Ramos (cell line): ENCODE measurements around the gene MINDY4.

Source experiments
- in situ Hi-C: fragments of 300-500 bp; cut with MboI; formaldehyde crosslinking; loops from one replicate; pipeline ENCODE4 v1.14.3; 2022; ENCODE audit warnings: low sequenced_read_pairs; ENCODE audit not compliant: unreplicated experiment

Gene MINDY4

DNA sequence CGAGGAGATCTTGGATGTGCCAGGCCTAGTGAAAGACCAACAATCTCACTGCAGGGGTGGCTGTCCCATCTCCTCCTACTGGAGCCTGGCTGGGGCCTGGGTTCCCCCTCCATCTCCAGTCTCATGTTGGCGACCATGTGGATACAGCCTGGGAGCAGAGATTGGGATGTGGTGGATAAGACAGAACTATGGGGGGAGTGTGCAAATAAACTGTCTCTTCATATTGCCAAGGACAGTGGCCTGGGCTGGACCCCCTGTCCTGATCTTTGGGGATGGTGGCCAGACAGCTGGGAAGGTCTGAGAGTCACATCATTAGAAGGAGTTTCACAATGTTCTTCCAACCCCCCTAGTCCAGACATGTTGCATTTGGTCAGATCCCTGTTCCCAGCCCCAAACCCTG lies 5.8 kb upstream of the MINDY4 start:
- in situ Hi-C loops, result no loop called here

DNA sequence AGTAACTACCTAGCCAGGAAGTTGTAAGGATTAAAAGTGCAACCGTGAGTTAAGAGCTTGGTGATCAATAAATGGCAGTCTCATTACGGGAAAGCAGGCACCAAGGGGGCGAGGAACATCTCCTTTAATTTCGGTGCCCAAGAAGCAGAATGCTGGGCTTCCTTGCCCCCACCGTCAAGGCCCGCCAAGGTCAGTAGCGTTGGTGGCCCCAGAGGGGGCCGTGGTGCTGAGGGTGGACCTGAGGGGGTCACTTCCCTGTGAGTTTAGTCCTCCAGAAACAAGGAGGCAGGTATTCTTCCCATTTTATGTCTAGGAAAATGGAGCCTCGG lies 408 bp upstream of the MINDY4 start:
- in situ Hi-C loops, result no loop called here

DNA sequence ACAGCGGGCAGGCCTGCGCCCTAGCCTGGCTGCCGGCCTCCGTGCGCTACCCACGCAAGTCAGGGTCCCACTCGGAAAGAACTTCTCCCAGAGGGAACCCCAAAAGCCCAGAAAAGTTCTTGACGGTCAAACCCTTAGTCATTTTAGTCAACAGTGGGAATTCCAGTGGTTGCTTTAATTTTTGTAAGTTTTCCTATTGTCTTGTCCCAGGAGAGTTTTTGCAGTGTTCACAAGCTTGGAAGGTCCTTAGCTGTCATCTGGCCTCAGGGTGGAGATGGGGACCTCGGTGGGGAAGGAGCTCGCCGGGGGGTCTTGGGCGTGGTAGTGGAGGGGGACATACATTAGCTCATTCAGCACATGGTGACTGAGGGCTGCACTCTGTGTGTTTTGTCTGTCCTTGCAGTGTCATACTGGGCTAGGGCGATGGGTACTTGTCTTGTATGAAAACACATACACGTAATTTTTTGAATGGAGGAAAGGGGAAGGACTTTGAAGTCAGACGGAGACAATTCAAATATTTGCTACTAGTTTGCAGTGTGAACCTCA lies 736 bp downstream of the MINDY4 start:
- in situ Hi-C loops, result no loop called here

DNA sequence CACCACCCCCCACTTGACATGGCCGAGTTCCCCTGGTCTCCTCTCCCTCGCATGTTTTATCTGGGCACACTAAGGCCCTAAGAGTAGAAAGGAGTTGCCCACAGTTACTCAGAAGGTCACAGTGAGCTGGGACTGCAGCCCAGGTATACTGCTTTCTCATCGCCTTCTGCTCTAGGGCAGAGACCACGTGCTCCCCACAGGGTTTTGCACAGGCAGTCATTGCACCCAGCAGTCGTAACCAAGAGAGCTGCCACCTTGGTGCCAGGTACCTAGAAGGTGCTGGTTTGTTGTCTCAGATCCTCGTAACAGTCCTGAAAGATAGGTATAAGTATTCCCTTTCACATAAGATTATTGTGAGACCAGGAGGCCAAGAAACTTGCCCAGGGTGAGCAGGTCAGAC lies 1.8 kb downstream of the MINDY4 start:
- in situ Hi-C loops, result no loop called here

DNA sequence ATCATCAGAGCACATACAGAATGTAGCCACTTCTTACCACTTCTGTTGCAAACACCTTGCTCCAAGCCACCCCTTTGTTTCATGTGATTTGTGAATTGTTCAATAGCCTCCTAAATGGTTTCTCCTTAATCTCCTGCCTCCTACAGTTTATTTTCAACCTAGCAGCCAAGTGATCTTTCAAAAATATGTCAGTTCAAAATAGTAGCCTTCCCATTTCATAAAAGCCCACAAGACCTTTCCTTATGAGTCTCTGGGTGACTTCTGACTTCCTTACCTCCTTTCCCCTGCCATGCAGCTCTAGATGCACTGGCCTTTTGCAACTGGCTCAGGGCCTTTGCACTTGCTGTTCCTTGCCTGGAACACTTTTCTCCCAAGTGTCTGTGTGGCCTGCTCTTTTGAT lies 4.8 kb downstream of the MINDY4 start:
- in situ Hi-C loops, result no loop called here

DNA sequence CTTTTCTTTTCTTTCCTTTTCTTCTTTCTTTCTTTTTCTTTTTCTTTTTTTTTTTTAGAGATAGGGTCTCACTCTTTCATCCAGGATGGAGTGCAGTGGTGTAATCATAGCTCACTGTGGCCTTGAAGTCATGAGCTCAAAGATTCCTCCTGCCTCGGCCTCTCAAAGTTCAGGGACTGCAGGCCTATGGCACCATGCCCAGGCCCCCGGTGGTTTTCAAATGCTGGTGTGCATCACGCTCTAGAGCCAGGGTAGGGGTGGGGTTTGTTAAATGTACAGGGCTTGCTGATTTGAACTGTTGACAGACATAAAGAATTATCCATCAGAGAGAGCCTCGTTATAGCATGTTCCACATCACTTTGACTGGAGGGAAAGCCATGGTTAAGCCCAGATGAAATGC lies 5.8 kb downstream of the MINDY4 start:
- in situ Hi-C loops, result no loop called here

DNA sequence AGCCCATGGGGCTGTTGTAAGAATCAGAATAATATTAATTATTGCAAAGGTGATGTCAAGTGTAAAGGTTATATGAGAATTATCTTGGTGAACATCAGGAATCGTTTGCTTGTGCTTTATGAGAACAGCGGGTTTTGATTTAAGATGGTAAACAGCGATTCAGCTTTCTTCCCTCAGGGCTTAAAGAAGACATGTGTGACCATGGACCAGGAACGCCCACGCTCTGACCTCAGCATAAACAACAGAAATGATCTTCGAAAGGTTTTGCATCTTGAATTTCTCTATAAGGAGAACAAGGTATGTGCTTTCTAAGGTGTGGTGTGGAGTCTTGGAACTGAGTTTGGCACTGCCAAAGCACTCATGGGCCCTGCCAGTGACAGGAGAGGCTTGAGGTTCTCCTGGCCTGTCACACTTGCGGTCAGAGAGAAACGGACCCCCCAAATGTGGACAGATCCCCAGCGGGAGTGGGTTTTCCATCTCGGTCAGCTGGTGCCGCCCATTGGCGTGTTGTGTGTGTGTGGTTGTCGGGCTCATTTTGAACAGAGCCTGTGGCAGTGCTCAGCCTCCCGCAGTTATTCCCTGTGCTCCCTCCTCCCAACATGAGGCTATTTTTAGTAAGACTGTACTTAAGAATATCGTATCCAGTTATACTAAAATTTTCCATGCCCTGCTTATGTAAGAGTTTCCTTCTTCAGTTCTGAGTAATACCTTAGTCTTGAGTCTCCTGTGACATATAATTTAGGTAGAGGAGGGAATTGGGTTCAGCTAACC lies 7.2 kb downstream of the MINDY4 start:
- in situ Hi-C loops, result no loop called here

DNA sequence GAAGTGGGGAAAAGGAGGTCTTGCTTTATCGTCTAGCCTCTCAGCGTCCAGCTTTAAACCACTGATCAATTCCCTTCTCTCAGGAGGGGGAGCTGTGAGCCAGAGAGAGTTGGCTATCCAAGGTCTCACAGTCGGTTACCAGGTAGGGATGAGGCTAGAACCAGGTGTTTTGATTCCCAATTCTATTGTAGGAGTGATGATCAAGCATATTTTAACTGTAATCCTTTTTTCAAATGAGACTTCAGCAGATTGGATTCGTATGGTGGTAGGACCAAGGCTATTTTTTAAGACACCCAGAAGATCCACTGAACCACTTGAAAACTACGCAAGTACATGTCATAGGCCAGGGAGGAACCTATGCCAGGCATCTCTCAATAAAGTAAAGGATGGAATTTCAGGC lies 8.4 kb downstream of the MINDY4 start:
- in situ Hi-C loops, result no loop called here

DNA sequence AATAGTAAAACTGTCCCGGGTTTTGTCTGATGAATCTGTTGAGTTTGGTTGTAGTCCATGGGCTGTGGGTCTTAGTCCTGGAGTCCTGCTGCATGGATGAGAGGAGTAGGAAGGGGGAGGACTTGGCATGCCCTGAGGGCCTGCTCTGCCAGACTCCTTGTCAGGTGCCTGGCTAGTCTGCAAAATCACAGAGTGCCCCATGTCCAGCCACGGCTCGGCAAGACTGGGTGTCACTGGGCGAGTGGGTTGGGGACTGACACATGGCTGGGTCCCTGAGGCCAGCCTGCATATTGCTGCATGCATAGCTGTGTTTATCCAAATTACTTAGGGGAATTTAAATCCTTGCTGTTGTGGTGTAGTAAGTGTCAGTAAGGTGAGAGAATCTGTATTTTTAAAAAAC lies 9.7 kb downstream of the MINDY4 start:
- in situ Hi-C loops, result no loop called here

DNA sequence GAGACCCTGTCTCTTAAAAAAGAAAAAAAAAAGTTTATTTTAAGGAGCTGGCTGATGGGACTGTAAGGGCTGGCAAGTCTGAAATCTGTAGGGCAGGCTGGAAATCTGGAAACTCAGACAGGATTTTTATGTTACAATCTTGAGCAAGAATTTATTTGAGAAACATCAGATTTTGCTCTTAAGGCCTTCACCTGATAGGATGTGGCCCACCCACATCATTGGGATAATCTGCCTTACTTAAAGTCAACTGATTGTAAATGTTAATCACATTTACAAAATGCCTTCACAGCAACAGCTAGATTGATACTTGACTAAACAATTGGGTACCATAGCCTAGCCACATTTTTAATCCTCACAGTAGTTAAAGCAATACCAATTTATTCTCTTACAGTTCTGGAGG lies 11.5 kb downstream of the MINDY4 start:
- in situ Hi-C loops, result no loop called here

DNA sequence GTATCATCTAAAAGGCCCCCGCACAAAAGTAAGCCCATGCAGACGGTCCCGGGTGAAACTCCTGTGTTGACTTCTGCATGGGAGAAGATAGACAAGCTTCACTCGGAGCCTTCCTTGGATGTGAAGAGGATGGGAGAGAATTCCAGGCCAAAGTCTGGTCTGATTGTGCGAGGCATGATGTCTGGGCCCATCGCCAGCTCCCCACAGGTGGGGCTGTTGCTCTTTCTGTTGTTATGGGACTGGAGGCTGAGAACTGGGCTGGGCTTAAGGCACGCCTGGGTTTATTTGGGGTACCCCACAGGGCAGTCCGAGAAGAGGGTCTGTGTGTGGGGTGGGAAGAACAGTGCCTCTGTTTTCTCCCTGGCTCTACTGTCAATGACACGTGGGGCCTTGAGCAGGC lies 14.6 kb downstream of the MINDY4 start:
- in situ Hi-C loops, result no loop called here

DNA sequence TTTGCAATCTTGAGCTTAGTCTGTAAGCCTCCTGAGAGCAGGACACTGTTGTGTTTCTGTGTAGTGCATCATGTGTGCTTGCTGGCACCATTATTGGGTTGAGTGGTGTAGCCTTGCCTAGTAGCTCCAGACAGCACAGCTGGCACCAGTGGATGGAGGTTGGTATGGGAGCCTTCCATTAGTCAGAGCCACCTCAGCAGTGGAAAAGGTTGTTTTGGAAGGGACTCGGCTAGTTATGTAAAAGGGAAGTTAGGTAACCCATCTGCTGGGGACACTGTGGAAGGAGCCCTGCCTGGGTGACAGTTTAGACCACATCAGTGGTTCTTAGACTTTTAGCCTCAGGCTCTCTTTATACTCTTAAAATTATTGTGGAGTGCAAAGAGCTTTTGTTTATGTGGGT lies 16.3 kb downstream of the MINDY4 start:
- in situ Hi-C loops, result no loop called here

DNA sequence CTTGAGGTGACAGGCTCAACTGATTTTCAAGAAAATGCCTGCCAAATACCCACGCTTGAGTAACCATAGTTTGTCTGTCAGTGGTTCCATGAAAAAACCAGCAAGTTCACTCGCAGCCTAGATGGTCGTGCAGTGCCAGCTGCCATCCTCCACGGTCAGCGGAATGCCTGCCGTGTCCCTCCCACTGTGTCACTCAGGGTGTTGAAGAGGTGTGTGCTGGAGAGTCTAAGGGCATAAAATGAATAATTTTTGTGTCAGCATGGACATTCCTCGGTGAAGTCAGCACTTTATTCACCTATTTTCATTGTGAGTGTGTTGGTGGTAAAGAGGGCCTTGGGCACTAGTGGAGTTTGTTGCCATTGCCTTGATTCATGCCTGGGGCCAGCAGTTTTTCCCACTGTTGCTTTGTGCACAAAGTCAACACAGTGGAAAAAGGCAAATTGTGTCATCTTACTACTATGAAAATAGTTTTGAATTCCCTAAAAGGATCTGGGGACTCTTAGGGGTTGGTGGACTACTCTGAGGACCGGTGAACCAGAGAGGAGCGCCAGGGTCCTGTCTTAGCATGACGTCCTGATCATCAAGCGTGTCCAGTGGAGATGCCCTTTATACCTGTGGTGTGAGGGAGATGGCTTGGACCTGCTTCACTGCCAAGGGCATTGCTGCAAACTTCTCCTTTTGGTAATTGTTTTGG lies 17.6 kb downstream of the MINDY4 start:
- in situ Hi-C loops, result no loop called here

DNA sequence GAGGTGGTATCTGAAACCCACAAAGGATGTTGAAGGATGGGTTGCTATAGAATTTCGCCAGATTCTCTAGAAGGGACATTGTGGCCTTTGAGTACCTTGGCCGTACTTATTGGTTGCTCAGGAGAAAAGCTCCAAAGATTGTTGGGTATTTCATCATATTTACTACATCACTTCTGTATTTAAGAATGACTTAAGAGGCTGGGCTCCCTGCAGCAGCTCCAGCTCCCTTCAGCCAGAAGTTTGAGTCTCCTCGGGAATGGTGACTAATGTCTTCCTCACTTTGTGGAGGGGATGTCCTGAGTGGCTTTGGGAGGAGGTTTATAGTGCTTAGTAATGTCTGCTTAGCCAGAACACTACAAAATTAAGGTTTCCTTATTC lies 18.1 kb downstream of the MINDY4 start:
- in situ Hi-C loops, result no loop called here

DNA sequence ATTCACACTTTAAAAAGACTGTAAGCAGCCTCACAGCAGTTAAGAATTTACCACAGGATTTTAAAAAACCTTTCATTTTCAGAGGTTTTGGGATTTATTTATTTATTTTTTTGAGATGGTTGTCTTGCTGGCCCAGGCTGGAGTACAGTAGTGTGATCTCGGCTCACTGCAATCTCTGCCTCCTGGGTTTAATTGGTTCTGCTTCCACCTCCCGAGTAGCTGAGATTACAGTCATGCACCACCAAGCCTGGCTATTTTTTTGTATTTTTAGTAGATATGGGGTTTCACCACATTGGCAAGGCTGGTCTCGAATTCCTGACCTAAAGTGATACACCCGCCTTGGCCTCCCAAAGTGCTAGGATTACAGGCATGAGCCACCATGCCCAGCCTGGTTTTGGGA lies 19.1 kb downstream of the MINDY4 start:
- in situ Hi-C loops, result no loop called here

DNA sequence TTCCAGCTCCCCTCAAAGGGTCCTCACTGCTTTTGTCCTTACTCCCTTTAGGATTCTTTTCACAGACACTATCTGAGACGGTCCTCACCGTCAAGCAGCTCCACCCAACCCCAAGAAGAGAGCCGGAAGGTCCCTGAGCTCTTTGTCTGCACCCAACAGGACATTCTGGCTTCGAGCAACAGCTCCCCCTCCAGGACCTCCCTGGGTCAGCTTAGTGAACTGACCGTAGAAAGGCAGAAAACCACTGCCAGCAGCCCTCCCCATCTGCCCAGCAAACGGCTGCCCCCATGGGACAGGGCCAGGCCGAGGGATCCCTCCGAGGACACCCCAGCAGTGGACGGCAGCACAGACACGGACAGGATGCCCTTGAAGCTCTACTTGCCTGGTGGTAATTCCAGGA lies 19.9 kb downstream of the MINDY4 start:
- in situ Hi-C loops, result no loop called here

DNA sequence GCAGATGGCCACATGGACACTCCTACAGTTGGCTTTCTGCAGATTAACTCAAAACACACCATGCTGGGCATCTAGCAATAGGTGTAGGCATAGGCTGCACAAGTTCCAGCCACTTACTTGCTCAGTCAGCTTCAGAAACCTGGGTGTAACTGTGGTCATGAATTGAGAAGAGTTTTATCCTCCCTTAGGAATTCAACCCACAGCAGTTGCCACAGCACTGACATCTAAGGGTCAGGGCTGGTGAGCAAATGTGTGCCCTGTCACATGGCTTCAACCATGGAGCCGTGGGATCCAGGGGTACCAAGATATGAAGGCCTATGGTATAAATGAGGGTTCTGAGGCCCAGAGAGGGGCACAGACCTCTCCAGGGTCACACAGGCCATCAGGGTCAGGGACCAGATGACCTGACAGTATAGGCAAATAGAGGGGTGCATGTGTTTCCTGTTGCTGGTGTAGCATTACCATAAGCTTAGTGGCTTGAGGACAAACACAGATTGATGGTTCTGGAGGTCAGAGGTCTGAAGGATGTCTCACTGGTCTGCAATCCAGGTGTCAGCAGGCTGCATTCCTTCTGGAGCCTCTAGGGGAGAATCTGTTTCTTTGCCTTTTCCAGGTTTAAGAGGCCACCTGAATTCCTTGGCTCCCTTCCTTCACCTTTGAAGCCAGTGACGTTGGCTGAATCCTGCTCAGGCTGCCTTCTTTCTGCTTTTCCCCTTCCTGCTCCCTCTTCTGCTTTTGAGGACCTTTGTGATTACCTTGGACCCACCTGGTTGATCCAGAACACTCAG lies 24.1 kb downstream of the MINDY4 start:
- in situ Hi-C loops, result no loop called here

DNA sequence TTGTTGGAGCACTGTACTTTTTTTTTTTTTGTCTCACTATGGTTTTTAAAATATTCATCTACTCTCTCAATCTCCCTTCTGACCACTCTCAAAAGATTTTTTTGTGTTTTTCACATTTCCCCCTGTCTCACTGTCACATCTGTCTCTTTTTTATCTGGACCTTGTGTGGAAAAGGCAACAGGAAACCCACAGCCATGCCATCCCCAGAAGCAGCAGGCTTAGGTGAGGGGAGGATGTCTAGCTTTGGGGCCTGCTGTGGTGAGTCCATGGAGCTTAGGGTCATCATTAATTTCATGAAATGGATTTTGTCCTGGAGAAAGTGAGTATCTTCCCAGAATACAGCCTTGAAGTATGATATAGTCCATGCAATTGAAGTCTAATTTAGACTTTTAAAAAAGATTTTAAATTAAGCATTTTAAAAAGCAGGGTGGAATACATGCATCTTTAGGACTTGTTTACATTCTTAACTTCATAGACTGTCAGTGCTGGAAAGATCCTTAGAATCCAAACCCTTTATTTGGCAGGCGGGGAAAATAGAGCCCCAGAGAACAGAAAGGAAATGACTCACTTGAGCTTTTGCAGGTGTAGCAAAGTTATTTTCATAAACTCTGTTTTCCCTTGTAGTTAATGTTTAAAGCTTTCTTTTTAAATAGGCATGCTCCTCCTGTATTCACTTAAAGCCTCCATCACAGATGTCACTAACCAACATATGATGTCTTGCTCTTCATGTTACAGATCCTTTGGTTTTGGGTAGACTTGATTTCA lies 25.1 kb downstream of the MINDY4 start:
- in situ Hi-C loops, result no loop called here

DNA sequence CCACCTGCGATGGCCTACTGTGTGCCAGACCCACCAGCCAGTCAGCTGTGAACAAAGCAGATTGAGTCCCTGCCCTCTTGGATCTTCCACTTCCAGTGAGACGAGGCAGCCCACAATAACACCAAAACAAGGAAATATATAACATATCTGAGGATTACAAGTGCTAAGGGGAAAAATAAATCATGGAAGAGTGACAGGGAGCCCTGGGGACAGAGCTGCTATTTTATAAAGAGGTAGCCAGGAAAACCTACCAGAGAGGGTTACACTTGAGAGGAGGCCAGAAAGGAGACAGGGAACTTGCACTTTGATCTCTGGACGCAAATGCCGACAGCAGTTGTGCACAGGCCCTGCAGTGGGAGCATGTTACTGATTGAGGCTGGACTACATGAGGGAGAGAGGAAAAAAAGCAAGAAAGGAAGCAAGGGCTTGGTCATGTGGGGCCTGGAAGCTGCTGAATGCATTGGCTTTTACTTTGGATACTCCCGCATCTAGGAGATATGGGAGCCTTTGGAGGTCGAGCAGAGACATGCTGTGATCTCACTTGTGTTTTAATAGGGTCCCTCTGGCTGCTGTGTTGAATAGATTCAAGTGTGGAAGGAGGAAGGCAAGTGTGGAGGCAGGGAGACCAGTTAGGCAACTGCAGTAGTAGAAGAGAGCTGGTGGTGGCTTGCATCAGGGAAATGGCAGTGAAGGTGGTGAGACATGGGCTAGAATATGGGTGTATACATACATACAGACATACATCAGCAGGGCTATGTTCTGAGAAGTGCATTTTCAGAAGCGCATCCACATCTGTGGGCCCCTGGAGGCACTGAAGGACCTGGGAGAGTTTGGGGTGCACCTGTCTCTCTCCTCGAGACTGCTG lies 26.2 kb downstream of the MINDY4 start:
- in situ Hi-C loops, result no loop called here
